ENCODE results near the gene SPHK1. TPM values are rescaled to one million over a fixed set of nuclear protein-coding genes. Genes with fewer than 3 reads are reported as not detected.

Gene SPHK1
- 3.1 TPM for total RNA-seq (ENCODE audit: unreplicated experiment)
- long read RNA-seq, partial matches to known transcripts: 1 of 6 reads
- long read RNA-seq, other reads (novel, unspliced or antisense): 0 of 6 reads

GRCh38 chr17:76384222-76384986 is at the start of gene SPHK1:
Gene SPHK1 (plus strand): TSS chr17:76384609. CDS start chr17:76385645, 1,036 bp downstream.
- peaks cover 6% of the 10 kb centered on the region for H3K4me1 Mint-ChIP-seq (ENCODE audit: low read depth, unreplicated experiment)
- H3K4me3 Mint-ChIP-seq (ENCODE audit: unreplicated experiment): peak within 1 kb of the TSS; percentile 89
- H3K27ac Mint-ChIP-seq (ENCODE audit: unreplicated experiment): no peak within 1 kb of the TSS
- no peaks in the 10 kb centered on the region for H3K36me3 Mint-ChIP-seq (ENCODE audit: unreplicated experiment)
- no peak for TF ChIP-seq CTCF (IDR thresholded peaks at IDR 0.05; ENCODE audit: partially characterized antibody, unreplicated experiment)
- peaks cover 6% of the 10 kb centered on the region for H3K9me3 Mint-ChIP-seq (ENCODE audit: unreplicated experiment)
- peak; percentile 71 for DNase-seq
- H3K27me3 Mint-ChIP-seq (ENCODE audit: unreplicated experiment): peaks cover 16% of the 10 kb centered on the region

- Mint-ChIP-seq H3K27ac (ENCODE audit: unreplicated experiment) (no peak overlapping the region), H3K27me3 (ENCODE audit: unreplicated experiment) (no peaks in the 10 kb centered on the region), H3K4me3 (ENCODE audit: unreplicated experiment) (no peak overlapping the region), H3K9me3 (ENCODE audit: unreplicated experiment) (no peaks in the 10 kb centered on the region), H3K36me3 (ENCODE audit: unreplicated experiment) (no peaks in the 10 kb centered on the region), H3K4me1 (ENCODE audit: low read depth, unreplicated experiment) (peaks cover 2% of the 10 kb centered on the region)
- no peak for TF ChIP-seq CTCF (IDR thresholded peaks at IDR 0.05; ENCODE audit: partially characterized antibody, unreplicated experiment)
- DNase-seq: no peak
Observed at GRCh38 chr17:76335716-76336381, 48.6 kb upstream of the SPHK1 start.

GRCh38 chr17:76336756-76337412 is 47.5 kb upstream of the SPHK1 start:
- H3K36me3 Mint-ChIP-seq (ENCODE audit: unreplicated experiment): no peaks in the 10 kb centered on the region
- no peak overlapping the region for H3K4me3 Mint-ChIP-seq (ENCODE audit: unreplicated experiment)
- H3K27ac Mint-ChIP-seq (ENCODE audit: unreplicated experiment): no peak overlapping the region
- no peak for DNase-seq
- no peaks in the 10 kb centered on the region for H3K9me3 Mint-ChIP-seq (ENCODE audit: unreplicated experiment)
- no peak for TF ChIP-seq CTCF (IDR thresholded peaks at IDR 0.05; ENCODE audit: partially characterized antibody, unreplicated experiment)
- peaks cover 2% of the 10 kb centered on the region for H3K4me1 Mint-ChIP-seq (ENCODE audit: low read depth, unreplicated experiment)
- no peaks in the 10 kb centered on the region for H3K27me3 Mint-ChIP-seq (ENCODE audit: unreplicated experiment)

- no peaks in the 10 kb centered on the region for H3K9me3 Mint-ChIP-seq (ENCODE audit: unreplicated experiment)
- H3K27ac Mint-ChIP-seq (ENCODE audit: unreplicated experiment): no peak overlapping the region
- DNase-seq: no peak
- H3K4me3 Mint-ChIP-seq (ENCODE audit: unreplicated experiment): no peak overlapping the region
- H3K4me1 Mint-ChIP-seq (ENCODE audit: low read depth, unreplicated experiment): peaks cover 2% of the 10 kb centered on the region
- H3K27me3 Mint-ChIP-seq (ENCODE audit: unreplicated experiment): no peaks in the 10 kb centered on the region
- H3K36me3 Mint-ChIP-seq (ENCODE audit: unreplicated experiment): no peaks in the 10 kb centered on the region
- no peak for TF ChIP-seq CTCF (IDR thresholded peaks at IDR 0.05; ENCODE audit: partially characterized antibody, unreplicated experiment)
Observed at GRCh38 chr17:76337413-76337777, 47.0 kb upstream of the SPHK1 start.

All from glutamatergic neuron (in vitro differentiated cells).